Activated naive CD4-positive, alpha-beta T cell treated with anti-CD3 and anti-CD28 coated beads for 36 hours (primary cell): ENCODE measurements around the gene TMEM126B. TPM values are rescaled to one million over a fixed set of nuclear protein-coding genes. Genes with fewer than 3 reads are reported as not detected.
"Not testable (repeated sequence)": the region's sequence is repeated elsewhere in the genome, so short reads cannot be mapped to it uniquely, and the experiment has no call there.

Experiments used
- CTCF ChIA-PET: fragments of 350-600 bp; sonication (Branson Sonifier 250); formaldehyde crosslinking; loops from one replicate; lab custom pipeline; 2021; ENCODE audit warnings: antibody characterized with exemption; lab: Charles Lee
- DNase-seq: peaks from one replicate; pipeline ENCODE4 v3.0.0-alpha.2; 2020
- H3K27ac Mint-ChIP-seq: one replicate; pipeline ENCODE4 v1.8.0; 2021; ENCODE audit warnings: mild to moderate bottlenecking, mixed read lengths
- H3K27me3 Mint-ChIP-seq: one replicate; pipeline ENCODE4 v1.8.0; 2021; ENCODE audit warnings: low read depth, mixed read lengths
- H3K36me3 Mint-ChIP-seq: one replicate; pipeline ENCODE4 v1.8.0; 2021; ENCODE audit warnings: low read depth, mixed read lengths
- H3K4me1 Mint-ChIP-seq: one replicate; pipeline ENCODE4 v1.8.0; 2021; ENCODE audit warnings: low read depth, mixed read lengths
- H3K4me3 Mint-ChIP-seq: one replicate; pipeline ENCODE4 v1.8.0; 2021; ENCODE audit warnings: mild to moderate bottlenecking, moderate library complexity, mixed read lengths
- H3K9me3 Mint-ChIP-seq: one replicate; pipeline ENCODE4 v1.8.0; 2021; ENCODE audit warnings: mixed read lengths
- intact Hi-C: fragments of 100-400 bp; cut with micrococcal nuclease; formaldehyde crosslinking; loops from one replicate; pipeline ENCODE4 v1.15.1; 2023
- total RNA-seq, 2 experiments: library from RNA; stranded (reverse); gene quantifications; one replicate each; pipeline ENCODE4 v1.2.3, GENCODE V29; 2021

The TMEM126B gene
- total RNA-seq, 2 experiments from 2014 or later: 72.6 to 79.0 TPM

GRCh38 chr11:85609286-85609685, 19.1 kb upstream of the TMEM126B start:
- DNase-seq, H3K4me1 Mint-ChIP-seq, H3K27ac Mint-ChIP-seq, H3K9me3 Mint-ChIP-seq, H3K36me3 Mint-ChIP-seq, CTCF ChIA-PET, intact Hi-C loops, H3K4me3 Mint-ChIP-seq, H3K27me3 Mint-ChIP-seq: not testable (repeated sequence)

DNA sequence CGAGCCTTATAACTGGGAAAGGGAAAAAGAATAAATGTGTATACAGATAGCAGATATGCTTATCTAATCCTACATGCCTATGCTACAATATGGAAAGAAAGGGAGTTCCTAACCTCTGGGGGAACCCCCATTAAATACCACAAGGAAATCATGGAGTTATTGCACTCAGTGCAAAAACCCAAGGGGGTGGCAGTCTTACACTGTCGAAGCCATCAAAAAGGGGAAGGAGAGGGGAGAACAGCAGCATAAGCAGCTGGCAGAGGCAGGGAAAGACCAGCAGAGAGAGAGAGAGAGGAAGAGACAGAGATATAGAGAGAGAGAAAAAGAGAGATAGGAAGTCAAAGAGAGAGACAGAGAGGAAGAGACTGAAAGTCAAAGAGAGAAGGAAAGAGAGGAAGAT, 16.8 kb upstream of the TMEM126B start:
- DNase-seq, H3K4me3 Mint-ChIP-seq, intact Hi-C loops, H3K9me3 Mint-ChIP-seq, H3K36me3 Mint-ChIP-seq, H3K27me3 Mint-ChIP-seq, CTCF ChIA-PET, H3K4me1 Mint-ChIP-seq: not testable (repeated sequence)
- H3K27ac Mint-ChIP-seq: peak overlapping the region; percentile 43

- CTCF ChIA-PET: interaction anchor here (0.9 kb wide), 1 partner anchor 236 kb away, joined by 3 read pairs; the partner anchor contains the start of gene CCDC83
- H3K4me3 Mint-ChIP-seq: no peak overlapping the region
- no peak overlapping the region for H3K27ac Mint-ChIP-seq
- peaks cover 8% of the 10 kb centered on the region for H3K4me1 Mint-ChIP-seq
- no peaks in the 10 kb centered on the region for H3K9me3 Mint-ChIP-seq
- H3K36me3 Mint-ChIP-seq: no peaks in the 10 kb centered on the region
- no peaks in the 10 kb centered on the region for H3K27me3 Mint-ChIP-seq
- no peak for DNase-seq
- intact Hi-C loops: no loop called here
Observed at GRCh38 chr11:85619499-85619898, 8.9 kb upstream of the TMEM126B start.

GRCh38 chr11:85620256-85620655, 8.1 kb upstream of the TMEM126B start:
- DNase-seq: no peak
- Mint-ChIP-seq H3K27me3 (no peaks in the 10 kb centered on the region), H3K27ac (no peak overlapping the region), H3K36me3 (no peaks in the 10 kb centered on the region), H3K4me1 (peaks cover 11% of the 10 kb centered on the region), H3K9me3 (no peaks in the 10 kb centered on the region), H3K4me3 (no peak overlapping the region)
- CTCF ChIA-PET: no interaction called here
- intact Hi-C loops: loop anchor here (10.0 kb wide), 1 partner anchor 1415 kb away; the partner anchor contains the start of gene TMEM135

GRCh38 chr11:85626496-85626895, 1.9 kb upstream of the TMEM126B start:
- intact Hi-C loops: loop anchor here (10.0 kb wide), 1 partner anchor 1408 kb away; the partner anchor contains the start of gene TMEM135
- Mint-ChIP-seq H3K36me3 (peaks cover 4% of the 10 kb centered on the region), H3K27me3 (no peaks in the 10 kb centered on the region), H3K27ac (peak overlapping the region; percentile 25), H3K9me3 (no peaks in the 10 kb centered on the region), H3K4me1 (peaks cover 33% of the 10 kb centered on the region), H3K4me3 (peak overlapping the region; percentile 99)
- CTCF ChIA-PET: interaction anchor here (1.3 kb wide), 1 partner anchor 31 kb away, joined by 3 read pairs; no protein-coding TSS in a partner anchor
- DNase-seq: peak; percentile 35

DNA sequence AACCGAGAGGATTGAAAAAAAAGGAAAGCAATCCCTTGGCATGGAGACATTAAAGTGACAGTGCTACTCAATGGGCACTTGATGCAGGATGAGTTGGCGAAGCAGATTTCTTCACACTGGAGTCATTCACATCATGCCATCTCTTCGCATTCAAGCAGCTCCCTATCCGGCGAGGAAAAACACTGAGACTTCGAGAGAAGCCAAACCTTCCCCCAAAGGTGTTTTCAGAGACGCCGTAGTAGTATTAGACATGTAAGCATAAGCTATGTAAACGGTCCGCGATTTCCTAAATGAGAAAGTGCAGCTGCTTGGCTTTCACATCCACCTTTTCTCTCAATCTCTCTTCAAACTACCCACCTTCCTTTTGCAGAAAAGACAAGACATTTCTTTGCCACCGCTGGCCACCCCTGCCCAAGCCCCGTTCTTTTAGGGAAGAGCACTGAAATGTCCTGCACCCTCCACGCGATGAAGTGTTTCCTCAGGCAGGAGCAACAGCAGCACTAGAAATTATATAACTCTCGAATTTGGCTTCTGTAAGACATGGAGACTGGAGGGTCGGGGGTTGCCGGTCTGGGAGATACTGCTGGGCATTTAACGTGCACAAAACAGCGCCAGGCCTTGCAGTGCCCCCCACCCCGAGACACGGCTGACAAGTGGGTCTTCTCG, 928 bp upstream of the TMEM126B start, which contains the start of gene DLG2:
Gene DLG2 (minus strand): TSS at position 13 of the 666 bp plus-strand sequence.
- no peaks in the 10 kb centered on the region for H3K27me3 Mint-ChIP-seq
- no peaks in the 10 kb centered on the region for H3K9me3 Mint-ChIP-seq
- H3K27ac Mint-ChIP-seq: peak within 1 kb of the TSS; percentile 96
- H3K4me3 Mint-ChIP-seq: peak within 1 kb of the TSS; percentile 99
- DNase-seq: peak; percentile 34
- intact Hi-C loops: loop anchor here (10.0 kb wide), 1 partner anchor 1407 kb away; the partner anchor contains the start of gene TMEM135
- peaks cover 33% of the 10 kb centered on the region for H3K4me1 Mint-ChIP-seq
- H3K36me3 Mint-ChIP-seq: peaks cover 11% of the 10 kb centered on the region
- CTCF ChIA-PET: interaction anchor here (0.9 kb wide), 1 partner anchor 10 kb away, joined by 4 read pairs; no protein-coding TSS in a partner anchor

GRCh38 chr11:85628771-85629341, 463 bp downstream of the TMEM126B start:
- CTCF ChIA-PET: interaction anchor here (0.9 kb wide), 1 partner anchor 11 kb away, joined by 4 read pairs; no protein-coding TSS in a partner anchor
- H3K4me1 Mint-ChIP-seq: peaks cover 33% of the 10 kb centered on the region
- no peaks in the 10 kb centered on the region for H3K27me3 Mint-ChIP-seq
- intact Hi-C loops: loop anchor here (1.0 to 10.0 kb wide), 15 partner anchors 18 to 1406 kb away; partner anchors contain the start of genes HIKESHI, PICALM, TMEM126A and TMEM135
- H3K27ac Mint-ChIP-seq: peak overlapping the region; percentile 96
- peak; percentile 50 for DNase-seq
- H3K9me3 Mint-ChIP-seq: no peaks in the 10 kb centered on the region
- H3K4me3 Mint-ChIP-seq: peak overlapping the region; percentile 99
- peaks cover 17% of the 10 kb centered on the region for H3K36me3 Mint-ChIP-seq

- no peak overlapping the region for H3K27ac Mint-ChIP-seq
- H3K4me3 Mint-ChIP-seq: no peak overlapping the region
- DNase-seq: no peak
- H3K4me1 Mint-ChIP-seq: peaks cover 11% of the 10 kb centered on the region
- H3K36me3 Mint-ChIP-seq: peaks cover 30% of the 10 kb centered on the region
- H3K9me3 Mint-ChIP-seq: no peaks in the 10 kb centered on the region
- no peaks in the 10 kb centered on the region for H3K27me3 Mint-ChIP-seq
- CTCF ChIA-PET: no interaction called here
- intact Hi-C loops: no loop called here
Observed at GRCh38 chr11:85634747-85635146, 6.4 kb downstream of the TMEM126B start.

- Mint-ChIP-seq H3K9me3 (no peaks in the 10 kb centered on the region), H3K27me3 (peaks cover 6% of the 10 kb centered on the region), H3K27ac (no peak overlapping the region), H3K4me1 (peaks cover 5% of the 10 kb centered on the region), H3K4me3 (no peak overlapping the region), H3K36me3 (peaks cover 6% of the 10 kb centered on the region)
- no peak for DNase-seq
- CTCF ChIA-PET: no interaction called here
- intact Hi-C loops: no loop called here
Observed at GRCh38 chr11:85643191-85643614, 14.8 kb downstream of the TMEM126B start.

- peak overlapping the region; percentile 90 for H3K4me3 Mint-ChIP-seq
- H3K27ac Mint-ChIP-seq: peak overlapping the region; percentile 96
- H3K36me3 Mint-ChIP-seq: peaks cover 2% of the 10 kb centered on the region
- no peak for DNase-seq
- CTCF ChIA-PET: interaction anchor here (0.6 to 1.7 kb wide), 6 partner anchors 10 to 56 kb away, joined by 3 to 9 read pairs (median 4); no protein-coding TSS in a partner anchor
- H3K27me3 Mint-ChIP-seq: peaks cover 6% of the 10 kb centered on the region
- intact Hi-C loops: loop anchor here (1.0 to 5.0 kb wide), 4 partner anchors 17 to 420 kb away; partner anchors contain the start of genes PICALM and TMEM126B
- peaks cover 26% of the 10 kb centered on the region for H3K4me1 Mint-ChIP-seq
- no peaks in the 10 kb centered on the region for H3K9me3 Mint-ChIP-seq
Observed at GRCh38 chr11:85647078-85647477, 18.7 kb downstream of the TMEM126B start.

DNA sequence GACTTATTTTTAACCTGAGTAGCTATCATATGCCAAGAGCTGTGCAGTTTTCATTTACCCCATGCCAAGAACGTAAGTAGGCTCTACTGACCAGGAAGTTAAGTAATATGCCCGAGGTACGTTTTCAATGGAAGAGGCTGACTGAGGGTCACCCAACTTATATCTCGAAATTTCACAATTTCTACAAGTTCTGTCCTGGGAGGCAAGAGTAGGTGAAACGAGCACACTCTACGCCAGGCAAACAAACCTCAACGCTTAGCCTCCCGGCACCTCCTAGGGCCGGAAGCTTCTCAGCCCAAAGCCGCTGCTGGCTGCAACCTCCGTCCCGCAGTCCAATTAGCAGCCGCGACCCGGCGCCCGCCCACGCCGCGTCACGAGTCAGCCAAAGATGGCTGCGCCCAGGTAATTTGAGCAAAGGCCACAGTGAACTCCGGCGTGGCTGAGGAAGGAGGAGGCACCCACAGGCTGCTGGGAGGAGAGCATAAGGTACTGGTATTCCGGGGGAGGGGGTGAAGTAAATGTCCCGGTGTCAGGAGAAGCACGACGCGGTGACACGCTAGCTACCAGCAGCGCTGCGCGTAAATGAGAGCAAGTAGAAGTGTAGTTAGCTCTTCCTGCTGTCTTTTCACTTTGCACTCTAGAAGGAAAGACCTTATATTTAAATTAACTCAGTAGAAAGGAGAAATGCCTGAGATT, 19.4 kb downstream of the TMEM126B start, which contains the start of gene TMEM126A:
Gene TMEM126A (plus strand): TSS at position 364 of the 696 bp plus-strand sequence. CDS start 2,289 bp downstream, outside the sequence.
- Mint-ChIP-seq H3K27me3 (peaks cover 6% of the 10 kb centered on the region), H3K36me3 (peaks cover 2% of the 10 kb centered on the region), H3K27ac (peak within 1 kb of the TSS; percentile 96), H3K4me3 (peak within 1 kb of the TSS; percentile 90), H3K4me1 (peaks cover 29% of the 10 kb centered on the region), H3K9me3 (no peaks in the 10 kb centered on the region)
- CTCF ChIA-PET: interaction anchor here (0.5 to 2.2 kb wide), 10 partner anchors 9 to 686 kb away, joined by 3 to 9 read pairs (median 3); no protein-coding TSS in a partner anchor
- peak; percentile 96 for DNase-seq
- intact Hi-C loops: loop anchor here (1.0 to 5.0 kb wide), 5 partner anchors 9 to 420 kb away; partner anchors contain the start of genes PICALM and TMEM126B
